GM19238 (cell line): ENCODE results near the gene PTPRN2.
"Not testable (repeated sequence)": the region's sequence is repeated elsewhere in the genome, so short reads cannot be mapped to it uniquely, and the experiment has no call there.

Source experiments
- DNase-seq: peaks from one replicate; pipeline ENCODE4 v3.0.0; 2011; ENCODE audit warnings: low spot score; ENCODE audit not compliant: insufficient read length

The PTPRN2 gene

DNA sequence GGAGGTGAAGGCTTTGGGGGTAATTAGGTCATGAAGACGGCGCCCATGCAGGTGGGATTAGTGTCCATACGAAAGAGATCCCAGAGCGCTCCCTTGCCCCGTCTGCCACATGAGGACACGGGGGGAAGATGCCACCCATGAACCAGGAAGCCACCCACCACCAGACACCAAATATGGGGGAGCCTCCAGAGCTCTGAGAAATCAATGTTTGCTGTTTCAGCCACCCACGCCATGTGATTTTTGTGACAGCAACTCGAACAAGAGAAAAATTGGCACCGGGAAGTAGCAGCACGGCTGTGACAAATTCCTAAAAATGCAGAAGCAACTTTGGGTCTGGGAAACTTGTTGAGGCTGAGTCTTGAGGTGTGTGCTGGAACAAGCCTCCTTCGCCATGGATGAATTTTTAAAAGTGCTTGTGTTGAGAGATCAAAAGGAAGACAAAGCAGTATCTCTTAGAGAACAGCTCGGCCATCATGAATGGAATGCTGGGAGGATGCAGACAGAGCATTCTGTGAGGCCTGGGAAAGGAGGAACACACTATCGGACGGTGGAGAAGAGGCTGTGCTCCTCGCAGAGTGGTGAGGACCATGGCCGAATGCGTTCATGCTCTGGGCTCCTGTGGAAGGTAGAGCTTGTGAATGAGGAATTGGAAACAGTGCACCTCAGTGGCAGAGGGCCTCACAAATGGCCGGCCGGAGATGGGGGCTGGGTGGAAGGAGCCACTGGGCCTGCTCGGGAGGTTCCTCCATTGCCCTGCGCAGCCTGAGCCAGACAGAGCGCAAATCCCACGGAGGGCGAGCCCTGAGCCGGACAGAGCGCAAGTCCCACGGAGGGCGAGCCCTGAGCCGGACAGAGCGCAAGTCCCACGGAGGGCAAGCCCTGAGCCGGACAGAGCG is 277.5 kb downstream of the PTPRN2 start:
- DNase-seq = no peak

DNA sequence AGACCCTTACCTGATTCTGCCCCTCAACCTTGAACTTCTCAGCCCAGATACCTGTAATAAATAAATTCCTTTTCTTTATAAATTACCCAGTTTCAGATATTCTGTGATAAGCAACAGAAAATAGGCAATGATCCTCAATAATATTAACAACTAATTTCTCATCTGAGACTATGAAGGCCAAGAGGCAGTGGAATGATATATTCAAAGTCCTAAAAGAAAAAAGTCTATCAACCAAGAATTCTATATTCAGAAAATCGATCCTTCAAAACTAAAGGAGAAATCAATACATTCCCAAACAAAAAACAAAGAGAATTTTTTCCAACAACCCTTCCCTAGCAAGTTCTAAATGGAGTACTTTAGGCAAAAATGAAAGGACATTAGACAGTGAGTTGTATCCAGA is 279.6 kb downstream of the PTPRN2 start:
- no peak for DNase-seq

DNA sequence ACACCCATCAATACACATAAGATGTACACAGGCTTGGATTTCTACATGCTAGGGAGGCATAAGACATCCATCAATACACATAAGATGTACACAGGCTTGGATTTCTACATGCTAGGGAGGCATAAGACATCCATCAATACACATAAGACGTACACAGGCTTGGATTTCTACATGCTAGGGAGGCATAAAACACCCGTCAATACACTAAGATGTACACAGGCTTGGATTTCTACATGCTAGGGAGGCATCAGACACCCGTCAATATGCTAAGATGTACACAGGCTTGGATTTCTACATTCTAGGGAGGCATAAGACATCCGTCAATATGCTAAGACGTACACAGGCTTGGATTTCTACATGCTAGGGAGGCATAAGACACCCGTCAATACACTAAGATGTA is 283.6 kb downstream of the PTPRN2 start:
- DNase-seq = not testable (repeated sequence)

DNA sequence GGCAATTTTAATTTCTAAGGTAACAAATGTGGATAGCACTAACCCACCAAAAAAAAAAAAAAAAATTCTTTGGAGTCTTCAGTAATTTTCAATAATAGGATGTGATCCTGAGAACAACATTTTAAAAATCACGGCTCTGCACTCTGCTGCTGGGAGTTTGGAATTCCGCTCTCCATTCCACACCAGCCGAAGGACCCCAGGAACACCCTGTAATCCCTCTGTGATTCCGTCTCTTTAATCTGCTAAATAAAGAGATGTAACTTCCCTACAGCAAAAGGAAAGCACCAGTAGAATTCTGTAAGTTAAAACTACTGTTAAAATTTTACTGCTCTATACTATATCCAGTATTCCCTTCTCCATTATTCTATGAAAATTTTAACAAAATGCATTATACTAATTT is 284.5 kb downstream of the PTPRN2 start:
- no peak for DNase-seq

DNA sequence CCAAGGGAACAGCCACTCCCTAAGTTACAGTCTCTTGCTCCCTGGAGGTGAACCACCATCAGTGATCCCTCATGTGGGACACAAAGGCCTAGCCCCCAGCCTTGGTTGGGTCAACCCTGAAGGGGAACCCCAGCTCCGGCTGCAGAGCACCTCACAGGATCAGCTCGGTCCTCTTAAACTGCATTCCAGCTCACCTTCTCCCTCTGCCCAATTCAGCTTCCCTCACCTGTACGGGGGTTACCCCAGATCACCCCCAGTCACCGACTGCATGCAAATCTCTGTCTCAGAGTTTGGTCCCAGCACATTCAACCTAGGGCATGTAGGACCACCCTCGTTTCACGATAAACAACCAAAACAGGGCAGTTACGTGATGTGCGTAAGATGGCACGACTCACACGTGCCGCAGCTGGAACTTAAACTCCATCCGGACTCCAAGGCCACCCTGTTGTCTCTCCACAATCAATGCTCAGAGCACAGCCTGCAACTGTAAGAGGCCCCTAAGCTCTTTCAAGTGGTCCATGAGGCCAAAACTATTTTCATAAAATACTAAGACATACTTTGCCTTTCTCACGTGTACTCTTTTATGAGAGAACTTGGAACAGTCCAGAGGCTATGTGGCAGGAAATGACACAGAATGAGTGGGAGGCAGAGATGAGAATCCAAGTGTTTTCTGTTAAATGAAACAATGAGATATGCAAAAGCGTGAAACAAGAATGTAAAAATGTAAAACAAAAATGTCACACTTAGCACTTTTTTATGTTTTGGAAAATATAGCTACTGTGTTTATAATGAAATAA is 285.2 kb downstream of the PTPRN2 start:
- DNase-seq = no peak

DNA sequence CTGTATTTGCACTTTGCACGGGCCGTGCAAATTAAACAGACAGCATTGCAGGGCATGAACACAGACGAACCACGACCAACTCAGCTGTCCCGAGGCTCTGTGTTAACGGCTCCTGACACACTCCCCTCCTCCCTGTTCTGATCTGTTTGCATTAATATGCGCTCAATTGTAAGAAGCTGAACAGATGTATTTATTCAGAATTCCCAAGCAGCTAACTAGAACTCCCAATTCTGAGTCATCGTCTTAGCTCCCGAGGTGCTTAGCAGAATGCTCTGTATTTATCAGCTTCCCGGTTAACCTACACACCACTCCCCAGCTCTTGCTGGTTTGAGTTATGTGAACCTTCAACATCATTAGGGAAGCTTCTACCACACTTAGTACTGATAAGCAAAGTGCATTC is 286.4 kb downstream of the PTPRN2 start:
- DNase-seq = no peak

DNA sequence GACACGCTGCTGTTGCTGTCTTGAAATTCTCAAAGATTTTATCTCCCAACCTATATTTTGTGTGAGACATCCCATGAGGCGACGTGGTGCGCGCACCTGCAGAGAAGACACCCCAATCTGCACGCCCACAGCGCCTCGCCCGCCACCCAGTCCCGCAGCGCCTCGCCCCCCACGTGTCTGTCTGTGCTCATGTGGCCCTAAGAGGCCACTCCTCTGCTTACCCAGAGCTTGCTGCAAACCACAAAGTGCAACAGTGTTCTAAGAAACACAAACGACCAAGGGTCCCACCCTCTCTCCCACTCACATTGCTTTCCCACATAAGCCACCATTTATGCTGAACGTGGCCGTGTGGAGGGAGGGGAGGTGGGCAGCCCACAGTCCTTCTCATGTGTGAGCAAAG is 287.2 kb downstream of the PTPRN2 start:
- no peak for DNase-seq

DNA sequence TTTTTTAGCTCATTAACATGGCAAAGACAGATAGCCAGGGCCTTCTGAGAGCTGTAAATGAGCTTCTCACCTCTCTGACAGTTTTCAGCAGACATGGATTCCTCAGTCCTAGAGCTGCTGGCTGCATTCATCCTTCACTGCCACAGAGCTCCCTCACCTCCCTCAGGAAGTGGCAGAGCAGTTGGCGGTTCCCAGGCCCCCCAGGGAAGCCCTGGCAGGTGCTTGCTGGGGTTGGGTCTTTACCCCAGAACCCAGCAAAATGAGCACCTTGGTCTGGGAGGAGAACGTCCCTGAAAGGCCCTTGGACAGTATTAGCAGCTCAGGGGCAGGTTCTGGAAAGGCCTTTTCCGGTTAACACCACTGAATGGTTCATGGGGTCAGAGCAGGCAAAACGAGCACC is 288.0 kb downstream of the PTPRN2 start:
- DNase-seq = no peak

DNA sequence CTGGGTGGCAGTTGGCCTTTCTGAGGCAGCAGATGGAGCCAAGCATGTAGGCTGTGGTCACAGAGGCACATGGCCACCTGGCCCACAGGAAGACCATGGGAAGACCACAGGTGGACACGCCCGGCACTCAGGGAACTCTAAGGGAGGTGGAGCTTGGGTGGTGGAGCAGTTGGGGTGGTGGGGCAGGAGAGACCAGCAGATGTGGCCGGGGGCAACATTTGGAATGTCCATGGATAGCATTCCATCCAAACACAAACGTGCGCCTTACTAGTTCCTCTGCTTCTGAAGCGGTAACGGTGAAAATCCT is 290.9 kb downstream of the PTPRN2 start:
- DNase-seq = no peak

DNA sequence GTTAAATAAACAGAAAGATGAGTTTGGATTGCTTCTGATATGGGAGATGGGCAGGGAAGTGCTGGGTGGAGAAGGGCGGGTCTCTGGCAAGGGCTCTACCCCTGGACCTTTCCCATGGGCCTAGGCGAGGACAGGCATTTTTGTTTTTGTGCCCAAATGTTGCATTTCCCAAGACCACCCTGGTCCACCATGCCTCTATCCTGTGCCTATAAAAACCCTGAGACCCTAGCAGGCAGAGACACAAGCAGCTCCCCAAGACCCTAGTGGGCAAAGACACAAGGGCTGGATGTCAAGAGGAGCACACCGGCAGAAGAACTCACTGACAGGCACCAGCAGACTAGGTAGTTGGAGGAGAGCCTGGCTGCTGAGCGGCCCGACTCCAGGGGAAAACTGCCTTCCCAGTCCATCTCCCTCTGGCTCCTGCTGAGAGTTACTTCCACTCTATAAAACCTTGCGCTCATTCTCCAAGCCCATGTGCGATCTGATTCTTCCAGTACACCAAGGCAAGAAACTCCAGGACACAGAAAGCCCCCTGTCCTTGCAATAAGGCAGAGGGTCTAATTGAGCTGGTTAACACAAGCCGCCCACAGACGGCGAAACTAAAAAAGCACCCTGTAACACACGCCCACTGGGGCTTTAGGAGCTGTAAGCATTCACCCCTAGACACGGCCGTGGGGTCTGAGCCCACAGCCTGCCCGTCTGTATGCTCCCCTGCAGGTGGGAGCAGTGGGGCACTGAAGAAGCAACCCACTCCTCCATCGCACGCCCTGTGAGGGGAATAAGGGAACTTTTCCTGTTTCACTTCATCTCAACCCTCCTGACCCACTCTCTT is 291.4 kb downstream of the PTPRN2 start:
- DNase-seq = no peak

DNA sequence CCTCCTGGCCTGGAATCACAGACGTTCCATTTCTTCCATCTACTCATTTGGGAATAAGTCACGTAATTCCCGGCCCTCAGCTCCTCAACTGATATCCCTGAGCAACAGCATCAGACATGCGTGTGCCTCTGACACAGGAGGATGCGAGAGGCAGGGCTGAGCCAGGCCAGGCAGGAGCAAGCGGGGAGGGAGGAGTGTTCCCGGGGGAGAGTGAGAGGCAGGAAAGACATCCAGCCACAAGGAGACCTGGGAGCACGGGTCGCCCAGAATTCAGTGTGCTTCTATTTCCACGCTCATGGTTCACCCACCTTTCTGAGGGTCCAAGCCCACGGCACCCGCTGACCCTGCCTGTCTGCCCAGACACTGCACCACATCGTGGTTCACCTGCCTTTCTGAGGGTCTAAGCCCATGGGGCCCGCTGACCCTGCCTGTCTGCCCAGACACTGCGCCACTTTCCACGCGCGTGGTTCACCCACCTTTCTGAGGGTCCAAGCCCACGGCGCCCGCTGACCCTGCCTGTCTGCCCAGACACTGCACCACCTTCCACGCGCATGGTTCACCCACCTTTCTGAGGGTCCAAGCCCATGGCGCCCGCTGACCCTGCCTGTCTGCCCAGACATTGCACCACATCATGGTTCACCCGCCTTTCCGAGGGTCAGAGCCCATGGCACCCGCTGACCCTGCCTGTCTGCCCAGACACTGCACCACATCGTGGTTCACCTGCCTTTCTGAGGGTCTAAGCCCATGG is 293.0 kb downstream of the PTPRN2 start:
- not testable (repeated sequence) for DNase-seq

DNA sequence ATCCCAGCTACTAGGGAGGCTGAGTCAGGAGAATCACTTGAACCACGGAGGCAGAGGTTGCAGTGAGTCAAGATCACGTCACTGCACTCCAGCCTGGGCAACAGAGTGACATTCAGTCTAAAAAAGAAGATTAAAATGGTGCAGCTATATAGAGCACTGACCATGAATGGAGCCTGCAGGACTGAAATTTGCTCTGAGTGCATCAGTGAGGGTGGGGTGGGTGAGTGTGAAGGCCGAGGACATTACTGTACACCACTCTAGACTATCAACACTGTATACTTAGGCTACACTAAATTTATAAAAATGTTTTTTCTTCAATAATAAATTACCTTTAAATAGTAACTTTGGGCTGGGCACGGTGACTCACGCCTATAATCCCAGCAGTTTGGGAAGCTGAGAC is 294.7 kb downstream of the PTPRN2 start:
- DNase-seq = no peak

DNA sequence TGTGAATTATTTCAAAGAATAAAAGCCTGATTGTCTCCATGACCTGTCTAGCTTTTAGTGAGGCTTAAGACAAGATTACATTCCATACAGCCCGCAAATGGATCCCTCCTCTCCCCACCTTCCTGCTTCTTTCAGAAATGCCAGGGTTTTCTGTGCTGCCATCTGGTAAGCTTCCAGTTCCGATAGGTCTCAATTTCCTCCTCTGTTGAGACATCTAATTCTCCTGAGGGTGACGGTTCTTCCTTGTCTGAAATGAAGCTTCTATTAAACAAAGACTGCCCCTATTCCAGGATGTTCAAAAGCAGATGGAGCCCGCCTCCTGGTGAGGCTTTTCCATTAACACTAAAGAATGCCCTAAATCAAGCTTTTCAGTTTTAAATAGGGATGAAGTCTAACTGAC is 295.6 kb downstream of the PTPRN2 start:
- no peak for DNase-seq

DNA sequence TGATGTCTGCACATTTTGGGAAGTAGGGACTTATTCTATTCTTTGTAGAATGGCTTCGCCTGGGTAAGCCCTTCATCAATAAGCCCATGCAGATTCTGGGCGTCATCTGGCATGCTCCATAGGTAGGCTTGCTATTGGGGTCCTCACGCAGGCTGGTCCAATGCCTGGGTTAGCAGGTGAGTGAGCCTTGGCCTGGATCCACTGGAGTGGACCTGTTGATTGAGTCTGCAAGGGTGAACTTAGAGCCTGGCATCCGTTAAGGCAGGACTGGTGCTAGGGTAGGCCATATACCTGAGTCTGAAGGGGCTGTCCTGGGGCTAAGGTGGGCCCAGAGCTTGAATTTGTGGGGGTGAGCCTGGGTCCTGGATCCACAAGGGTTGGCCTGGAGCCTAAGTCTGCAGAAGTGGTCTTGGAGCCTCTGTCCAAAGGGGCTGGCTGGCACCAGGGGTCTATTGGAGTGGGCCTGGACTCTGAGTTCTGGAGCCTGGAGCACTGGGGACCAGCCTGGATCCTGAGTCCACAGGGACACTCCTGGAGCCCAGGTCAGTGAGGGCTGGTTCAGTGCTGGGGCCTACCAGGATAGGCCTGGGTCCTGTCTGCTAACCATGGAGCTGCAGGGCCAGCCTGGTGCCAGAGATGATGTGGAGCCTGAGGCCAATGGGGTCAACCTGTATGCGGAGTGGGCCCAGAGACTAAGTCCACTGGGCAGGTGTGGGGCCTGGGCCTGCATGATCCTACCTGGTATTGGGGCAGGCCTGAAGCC is 297.7 kb downstream of the PTPRN2 start:
- no peak for DNase-seq

DNA sequence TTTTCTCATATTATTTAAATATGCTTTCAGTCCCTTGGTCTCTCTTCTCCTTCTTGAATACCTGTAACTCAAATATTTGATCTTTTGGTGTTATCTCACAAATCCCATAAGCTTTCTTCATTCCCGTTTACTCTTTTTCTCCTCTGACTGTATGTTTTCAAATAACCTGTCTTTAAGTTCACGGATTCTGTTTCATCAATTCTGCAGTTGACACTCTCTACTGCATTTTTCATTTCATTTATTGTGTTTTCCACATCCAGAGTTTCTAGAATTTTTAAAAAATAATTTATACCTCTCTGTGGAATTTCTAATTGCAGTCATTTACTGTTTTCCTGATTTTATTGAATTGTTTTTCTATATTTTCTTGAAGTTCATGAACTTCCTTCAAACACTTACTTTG is 298.4 kb downstream of the PTPRN2 start:
- DNase-seq = no peak

DNA sequence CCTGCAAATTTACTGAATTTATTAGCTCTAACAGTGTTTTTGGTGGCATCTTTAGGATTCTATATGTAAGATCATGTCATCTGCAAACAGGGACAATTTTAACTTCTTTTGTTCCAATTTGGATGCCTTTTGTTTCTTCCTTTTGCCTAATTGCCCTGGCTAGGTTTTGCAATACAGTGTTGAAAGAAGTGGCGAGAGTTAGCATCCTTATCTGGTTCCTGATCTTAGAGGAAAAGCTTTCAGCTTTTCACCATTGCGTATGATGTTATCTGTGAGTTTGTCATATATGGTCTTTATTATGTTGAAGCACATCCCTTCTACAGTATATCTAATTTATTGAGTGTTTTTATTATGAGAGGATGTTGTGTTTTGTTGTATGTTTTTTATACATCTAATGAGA is 301.4 kb downstream of the PTPRN2 start:
- DNase-seq = no peak

DNA sequence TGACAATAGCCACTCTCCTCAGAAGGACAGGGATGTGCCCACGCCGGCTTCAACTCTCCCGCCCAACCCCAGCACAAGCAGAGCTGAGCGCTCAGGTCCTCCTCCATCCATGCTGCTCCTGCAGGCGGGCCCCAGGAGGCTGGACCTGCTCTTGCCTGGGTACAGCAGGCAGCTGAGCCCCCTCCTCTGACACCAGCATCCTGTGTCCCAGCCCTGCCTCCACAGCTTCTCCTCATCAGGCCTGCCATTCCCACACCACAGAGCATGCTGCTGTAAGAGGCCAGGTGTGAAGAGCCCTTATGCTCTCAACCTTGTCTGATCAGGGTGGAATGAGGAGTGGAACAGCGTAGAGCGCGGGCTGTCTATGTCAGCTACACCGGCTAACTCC is 302.2 kb downstream of the PTPRN2 start:
- no peak for DNase-seq

DNA sequence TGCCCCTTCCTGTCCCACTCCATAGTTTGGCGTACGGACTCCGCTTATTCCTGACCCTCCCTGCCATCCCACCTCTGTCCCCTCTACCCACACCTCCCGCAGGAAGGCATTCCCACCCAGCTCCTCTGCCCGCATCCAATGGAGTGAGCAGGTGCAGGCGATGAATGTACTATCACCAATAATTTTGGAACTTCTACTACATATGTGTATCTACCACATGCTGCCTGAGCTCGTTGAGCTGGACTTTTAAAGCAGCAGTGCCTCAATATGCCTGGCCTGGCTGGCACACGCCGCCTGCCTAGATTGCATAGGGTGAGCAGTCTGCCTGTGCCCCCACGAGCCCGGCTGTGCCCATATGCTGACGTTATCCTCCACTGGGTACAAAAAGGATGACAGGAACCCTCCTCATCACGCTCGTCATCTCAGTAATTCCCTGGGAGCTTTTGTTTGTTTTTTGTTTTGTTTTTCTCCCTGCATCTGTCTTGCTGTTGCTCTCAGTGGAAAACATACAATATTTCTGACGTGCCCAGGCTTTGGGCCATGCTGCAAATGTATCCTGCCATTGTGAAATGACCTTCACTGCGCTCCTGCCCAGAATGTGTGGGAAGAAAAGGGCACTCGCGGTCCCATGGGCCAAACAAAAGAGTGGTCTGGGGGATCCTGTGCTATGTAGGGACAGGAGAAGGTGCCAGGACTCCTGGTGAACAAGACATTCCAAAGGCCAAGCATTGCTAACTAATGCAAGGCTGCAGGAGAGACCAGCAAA is 302.8 kb downstream of the PTPRN2 start:
- no peak for DNase-seq

DNA sequence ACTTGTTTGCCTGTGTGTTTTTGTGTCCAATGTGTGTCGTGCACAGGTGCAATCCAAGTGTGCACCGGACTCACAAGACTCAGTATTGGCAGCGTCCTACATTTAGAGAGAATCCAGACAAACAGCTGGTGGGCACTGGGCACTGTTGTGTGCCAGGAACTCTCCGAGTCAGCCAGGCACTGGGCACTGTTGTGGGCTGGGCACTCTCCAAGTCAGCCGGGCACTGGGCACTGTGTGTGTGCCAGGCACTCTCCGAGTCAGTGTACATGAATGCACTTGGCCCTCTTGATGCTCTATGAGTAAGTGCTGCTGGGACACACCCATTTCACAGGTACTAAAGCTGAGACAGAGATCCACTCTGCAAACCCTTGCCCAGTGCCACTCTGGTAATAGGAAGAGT is 303.5 kb downstream of the PTPRN2 start:
- no peak for DNase-seq
